Stimulated activated naive CD4-positive, alpha-beta T cell (primary cell): ENCODE data around the gene KCNQ1.

Source experiments
- DNase-seq, 6 experiments: peaks; one replicate each; lab custom pipeline; 2025; lab: John Stamatoyannopoulos, UW

Gene KCNQ1

DNA sequence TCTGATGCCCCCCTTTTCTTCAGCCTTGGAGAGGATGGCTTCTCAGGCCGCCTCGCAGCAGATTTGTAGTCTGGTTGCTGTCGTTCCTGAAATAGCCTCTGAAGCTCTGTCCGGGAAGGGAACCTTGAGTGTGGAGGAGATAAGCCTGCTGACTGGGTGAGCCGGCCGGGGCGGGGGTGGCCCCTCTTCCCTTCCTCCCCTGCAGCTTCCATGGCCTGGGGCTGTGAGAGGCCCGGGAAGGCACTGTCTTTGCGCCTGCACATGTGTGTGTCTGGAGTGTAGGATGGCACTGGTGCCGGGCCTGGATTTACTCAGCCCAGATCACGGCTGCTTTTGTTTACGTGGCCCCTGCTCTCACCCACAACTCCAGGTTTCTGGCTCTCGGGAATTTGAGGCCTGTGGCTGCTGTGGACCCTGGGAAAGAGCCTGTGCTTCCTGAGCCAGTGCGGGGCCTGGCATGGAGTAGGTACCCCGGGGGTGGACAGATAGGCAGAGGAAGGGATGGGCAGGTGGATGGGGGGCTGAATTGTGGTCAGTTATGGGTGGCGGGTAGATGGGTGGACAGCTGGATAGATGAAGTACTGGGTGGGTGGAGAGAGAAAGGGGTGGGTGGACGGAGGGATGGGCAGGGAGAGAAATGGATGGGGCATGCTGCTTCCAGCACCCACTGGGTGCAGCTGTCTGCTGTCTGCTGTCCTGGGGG is 16.6 kb downstream of the KCNQ1 start:
- no peak for DNase-seq

DNA sequence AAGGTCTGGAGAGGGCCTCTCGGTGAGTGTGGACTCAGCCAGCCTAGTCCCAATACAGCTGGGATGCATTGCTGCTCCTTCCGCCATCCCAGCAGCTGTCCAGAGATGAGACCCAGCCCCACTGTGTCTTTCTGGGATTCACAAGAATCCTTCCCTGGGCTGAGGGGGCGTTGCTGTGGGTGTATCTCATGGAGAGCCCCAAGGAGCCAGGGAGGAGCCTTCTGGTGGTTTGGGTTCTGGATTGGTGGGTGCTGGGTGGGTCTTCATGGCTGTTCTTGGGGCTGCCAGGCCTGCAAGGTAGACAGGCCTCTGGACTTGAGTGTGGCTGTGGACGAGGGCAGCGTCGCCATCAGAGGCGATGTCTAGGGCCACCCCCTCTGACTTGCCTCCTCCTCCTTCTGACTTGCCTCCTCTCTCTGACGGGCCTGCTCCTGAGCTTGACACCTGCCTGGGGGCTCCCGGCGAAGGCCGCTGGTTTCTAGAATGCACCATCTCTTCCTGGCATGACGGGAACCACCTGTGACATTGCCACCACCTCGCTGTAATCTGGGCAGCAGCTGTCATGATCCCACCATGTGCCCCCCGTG is 17.2 kb downstream of the KCNQ1 start:
- DNase-seq: no peak

DNA sequence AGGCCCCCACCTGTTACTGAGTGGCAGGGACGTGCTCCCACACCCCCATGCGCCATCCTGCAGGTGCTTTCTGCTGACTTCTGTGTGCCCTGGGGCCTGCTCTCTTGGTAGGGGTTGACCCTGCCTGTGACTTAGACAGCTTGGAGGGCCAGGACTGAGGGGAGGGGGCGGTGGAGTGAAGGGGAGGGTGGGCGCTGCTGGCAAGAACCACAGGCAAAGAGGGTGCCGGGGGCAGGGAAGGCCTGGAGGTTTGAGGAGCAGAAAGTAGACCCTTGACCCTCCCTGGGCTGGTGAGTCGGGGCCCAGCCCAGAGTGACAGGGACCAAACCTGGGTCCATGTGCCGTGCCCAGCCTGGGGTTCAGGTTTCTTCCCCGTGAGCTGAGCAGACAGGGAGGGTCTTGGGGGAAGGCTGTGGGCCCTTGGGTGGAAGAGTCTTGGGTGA is 17.8 kb downstream of the KCNQ1 start:
- DNase-seq: no peak

DNA sequence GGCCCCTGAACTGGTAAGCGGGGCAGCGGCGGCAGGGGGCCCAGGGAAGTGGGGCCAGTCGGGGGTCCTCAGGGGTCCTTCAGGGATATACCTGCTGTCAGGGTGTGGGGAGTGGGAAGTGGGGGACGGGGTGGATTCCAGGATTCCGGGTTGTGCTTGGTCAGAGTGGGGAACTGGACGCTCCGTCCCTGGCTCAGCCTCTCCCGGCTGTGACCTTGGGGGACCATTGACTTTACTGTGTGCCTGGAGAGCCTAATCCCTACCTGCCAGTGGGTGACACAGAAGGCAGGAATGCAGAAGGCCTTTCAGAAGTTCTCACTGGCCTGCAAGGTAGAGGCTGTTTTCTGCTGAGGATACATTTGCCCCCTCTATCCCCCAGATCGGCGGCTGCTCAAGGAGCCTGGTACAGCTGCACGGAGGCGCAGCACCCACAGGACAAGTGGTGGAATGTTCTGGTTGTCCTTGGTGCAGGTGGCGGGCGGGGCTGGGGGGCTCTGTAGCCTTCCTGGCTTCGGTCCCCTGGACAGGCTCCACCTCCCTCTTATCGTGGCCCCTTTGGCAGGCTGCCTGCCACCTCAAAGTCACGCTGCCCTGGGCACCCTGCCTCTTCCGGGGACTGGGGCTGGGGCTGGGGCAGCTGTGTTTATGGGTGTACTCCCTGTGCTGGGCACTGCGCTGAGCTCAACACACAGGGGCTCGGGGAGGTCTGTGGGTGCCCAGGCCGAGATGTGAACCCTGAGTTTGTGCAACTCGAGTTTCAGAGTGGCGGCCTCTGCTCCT is 18.4 kb downstream of the KCNQ1 start:
- no peak for DNase-seq

DNA sequence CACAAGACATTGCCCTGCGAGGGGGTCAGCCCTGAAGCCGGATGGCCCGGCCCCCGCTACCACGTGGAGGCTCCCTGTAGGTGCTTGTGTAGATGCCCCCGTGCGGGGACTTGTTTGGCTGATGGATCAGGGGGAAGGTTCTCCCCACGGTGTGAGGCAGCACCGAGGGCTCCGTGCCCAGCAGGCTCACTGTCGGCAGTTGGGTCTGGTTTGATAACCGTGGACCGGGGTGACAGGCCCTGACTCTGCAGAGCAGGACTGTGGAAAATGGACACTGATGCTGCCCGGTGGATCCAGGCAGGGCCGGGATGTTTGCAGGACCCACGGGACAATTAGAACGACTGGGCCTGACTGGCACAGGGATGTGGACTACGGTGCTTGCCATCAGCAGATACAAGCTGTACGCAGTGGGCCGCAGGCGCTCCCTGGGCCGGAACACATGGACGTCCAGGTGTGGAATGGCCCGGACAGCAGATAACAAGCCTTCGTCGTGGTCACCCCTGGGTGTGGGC is 19.0 kb downstream of the KCNQ1 start:
- no peak for DNase-seq

DNA sequence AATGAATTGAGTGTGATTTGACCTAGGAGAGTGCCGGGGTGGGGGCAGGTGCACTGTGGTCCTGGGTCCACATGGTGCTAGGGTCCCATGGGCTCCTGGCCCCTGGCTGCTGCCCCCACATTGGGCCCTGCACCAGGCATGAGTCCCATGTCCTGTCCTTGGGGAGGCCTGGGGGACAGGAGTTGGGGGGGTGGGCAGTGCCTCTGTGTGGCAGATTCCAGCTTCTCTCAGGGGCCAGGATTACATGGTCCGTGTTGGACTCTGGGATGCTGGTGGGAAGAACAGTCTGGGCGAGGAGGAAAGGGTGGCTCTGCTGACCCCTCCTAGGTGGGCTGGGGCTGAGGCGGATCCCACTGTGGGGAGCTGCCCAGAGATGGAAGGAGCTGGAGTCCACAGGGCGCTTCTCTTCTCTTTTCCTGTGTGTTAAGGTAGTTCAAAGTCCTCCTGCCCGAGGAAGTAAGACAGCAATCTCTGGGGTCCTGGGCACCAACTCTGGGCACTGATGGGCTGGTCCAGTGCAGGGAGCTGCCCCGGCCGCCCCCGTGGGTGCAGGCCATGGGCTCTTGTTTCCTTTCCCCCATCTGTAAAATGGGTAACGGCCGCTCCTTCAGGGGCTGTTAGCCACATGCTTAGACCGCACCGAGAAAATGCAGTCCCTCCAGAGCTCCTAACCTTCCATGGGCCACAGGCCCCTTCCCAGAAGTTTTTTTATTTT is 19.8 kb downstream of the KCNQ1 start:
- DNase-seq: no peak

DNA sequence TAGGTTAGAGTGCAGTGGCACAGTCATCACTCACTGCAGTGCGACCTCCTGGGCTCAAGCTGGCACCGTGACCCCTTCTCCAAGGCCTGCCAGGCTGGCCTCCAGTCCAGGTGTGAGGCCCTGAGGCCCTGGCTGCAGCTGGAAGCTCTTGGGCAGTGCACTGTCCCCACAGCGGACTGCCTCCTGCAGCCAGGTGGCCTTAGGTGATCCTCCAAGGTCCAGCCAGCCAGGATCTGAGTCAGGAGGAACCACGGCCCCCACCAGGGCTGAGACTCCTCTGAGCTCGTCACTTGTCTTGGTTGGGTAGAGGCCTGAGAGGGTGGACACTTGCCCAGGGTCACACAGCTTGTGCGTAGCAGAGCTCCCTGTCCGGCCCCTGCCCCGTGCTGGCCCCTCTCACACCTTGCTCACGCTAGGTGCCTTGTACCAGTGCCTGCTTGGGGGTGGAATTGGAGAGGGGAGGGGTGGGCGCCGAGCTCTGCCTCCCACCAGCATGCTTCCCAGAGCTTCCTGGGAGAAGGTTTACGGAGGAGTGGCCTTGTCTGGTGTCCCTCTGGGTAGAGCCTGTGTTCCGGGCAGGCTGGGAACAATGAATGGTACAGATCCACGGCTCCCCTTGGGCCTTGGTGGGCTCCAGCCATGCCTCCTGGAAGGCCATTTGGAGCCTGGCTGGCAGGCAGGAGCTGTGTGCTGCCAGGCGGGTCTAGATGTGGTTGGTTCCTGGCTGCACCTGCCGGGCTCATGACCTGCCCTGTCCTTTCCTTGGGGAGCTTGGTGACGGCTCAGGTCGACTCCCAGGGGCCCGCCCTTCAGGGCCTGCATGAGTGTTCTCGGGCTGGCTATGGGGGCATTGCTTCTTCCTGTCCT is 20.6 kb downstream of the KCNQ1 start:
- DNase-seq: no peak

DNA sequence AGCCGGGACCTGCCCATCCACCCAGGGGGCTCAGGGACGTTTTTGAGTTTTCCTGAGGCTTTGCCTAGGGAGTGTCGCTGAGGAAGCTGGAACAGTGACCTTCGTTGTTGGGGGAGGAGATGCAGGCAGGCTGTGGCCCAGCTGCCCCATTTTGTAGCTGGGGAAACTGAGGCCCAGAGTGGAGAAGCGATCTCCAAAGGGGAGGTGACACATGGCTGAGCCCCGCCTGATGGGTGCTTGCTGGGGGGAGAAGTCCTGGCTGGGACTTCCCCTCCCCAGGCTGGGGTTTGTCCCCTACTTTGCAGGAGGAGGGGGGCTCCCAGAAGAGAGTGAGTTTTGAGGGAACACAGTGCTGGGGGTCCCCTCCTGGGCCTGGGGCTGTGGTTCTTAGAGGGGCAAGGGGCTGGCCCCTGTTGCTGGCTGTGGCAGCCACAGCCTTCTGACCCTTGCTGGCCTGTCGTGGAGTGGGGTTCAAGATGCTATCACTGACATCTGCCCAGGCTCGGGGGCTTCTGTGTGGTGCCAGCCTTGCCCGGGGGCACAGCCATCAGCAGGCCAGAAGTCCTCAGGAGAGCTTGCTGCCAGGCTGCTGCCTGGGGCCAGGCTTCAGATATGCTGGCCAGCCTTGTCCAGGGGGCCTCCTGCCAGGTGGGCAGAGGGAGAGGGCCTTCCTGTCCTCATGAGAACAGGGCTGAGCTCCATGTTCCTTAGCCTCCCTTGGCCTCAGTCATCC is 21.4 kb downstream of the KCNQ1 start:
- no peak for DNase-seq

DNA sequence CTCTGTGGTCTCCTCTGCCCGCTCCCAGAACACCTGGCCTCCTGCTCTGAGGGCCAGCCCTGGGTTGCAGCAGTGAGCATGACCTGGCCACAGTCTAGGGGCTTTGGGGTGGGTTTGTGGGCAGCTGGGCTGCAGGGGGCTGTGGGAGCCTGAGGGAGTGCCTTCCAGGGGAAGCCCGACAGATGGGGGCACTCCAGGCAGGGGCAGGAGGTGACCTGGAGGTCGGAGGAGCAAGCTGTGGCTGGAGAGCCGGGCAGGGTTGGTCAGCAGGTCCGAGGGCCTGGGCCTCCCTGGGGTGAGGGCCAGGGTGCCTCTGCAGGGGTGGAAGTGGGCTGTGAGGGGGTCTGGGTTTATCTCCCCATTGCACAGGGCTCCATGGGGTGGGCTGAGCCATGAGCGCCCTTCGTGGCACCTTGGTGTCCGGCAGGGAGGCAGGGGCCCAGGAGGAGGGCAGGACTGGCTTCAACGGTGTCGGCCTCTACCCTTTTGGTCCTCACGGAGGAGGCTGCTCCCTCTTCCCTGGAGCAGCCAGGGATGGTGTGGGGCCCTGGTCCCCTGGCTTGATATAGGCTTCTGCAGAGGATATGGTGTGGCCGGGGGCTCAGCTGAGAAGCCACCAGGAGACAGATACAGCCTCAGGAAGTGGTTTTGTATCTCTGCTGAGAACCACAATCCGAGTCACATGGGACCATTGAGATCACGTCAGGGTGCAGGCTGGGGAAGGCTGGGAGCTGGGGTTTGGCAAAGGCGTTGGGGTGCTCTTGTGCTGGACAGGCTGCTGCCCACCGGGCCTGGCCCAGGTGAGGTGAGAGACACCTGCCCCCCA is 22.3 kb downstream of the KCNQ1 start:
- DNase-seq: peak in 4 of 6 experiments; percentile 17 to 74 (median 68)

DNA sequence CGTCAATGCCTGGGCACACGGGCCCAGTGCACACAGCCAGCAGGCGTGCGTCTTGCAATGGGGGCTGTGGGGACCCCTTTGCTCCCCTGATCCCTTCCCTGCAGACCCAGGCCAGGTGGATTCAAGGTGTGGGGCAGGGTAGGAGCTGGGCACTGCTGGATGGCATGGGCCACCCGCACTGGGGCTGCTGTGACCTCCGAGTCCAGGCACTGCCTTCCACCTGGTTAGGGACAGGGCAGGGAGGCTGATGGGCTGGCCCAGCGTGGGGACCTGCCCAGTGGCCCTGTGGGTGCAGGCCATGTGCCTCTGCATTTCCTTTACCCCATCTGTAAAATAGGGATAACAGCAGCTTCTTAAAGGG is 22.9 kb downstream of the KCNQ1 start:
- no peak for DNase-seq

DNA sequence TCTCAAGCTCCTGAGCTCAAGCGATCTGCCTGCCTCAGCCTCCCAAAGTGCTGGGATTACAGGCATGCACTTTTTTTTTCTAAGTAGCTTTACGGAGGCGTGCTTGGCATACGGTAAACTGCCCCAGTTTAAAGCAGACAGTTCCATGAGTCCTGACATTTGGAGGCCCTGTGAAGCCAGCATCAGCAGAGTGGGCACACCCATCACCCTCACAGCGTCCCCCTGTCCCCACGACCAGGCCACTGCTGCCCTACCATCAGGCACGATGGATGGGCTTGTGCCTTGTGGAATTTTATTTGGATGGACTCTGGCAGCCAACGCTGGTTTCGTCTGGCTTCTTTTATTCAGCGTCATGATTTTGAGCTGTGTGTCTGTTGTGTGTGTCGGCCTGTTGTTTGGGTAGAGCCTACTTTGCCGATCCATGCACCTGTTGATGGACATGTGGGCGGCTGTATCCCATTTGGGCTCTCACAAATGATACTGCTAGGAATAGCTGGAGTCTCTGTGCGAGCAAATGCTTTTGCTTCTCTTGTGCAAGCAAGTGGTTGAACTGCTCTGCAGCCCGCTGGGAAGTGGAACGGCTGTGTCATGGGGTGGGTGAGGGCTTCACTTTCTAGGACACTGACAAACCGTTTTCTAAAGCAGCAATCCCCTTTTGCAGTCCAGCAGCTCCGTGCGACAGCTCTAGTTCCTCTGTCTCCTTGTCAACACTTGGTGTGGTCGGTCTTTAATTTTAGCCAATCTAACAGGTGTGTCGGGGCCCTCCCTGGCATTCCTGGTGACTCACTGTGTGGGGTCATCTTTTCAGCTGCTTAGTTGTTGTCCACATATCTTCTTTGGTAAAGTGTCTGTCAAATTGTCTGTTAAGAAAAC is 23.8 kb downstream of the KCNQ1 start:
- no peak for DNase-seq

DNA sequence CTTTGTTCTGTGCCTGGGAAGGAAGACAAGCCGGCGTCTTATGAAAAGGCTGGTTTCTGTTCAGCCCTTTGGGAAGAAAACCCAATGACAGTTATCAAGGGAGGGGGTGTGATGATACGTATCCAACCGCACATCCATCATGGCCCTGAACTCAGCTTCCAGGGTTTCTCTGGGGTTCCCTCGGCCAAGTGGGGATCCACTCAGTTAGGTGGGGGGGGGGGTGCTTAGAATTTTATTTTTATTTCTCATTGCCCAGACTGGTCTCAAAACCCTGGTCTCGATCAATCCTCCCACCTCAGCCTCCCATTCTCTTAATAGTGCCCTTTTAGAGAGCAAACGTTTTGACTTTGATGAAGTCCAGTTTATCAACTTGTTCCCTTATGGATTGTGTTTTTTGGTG is 25.7 kb downstream of the KCNQ1 start:
- no peak for DNase-seq

DNA sequence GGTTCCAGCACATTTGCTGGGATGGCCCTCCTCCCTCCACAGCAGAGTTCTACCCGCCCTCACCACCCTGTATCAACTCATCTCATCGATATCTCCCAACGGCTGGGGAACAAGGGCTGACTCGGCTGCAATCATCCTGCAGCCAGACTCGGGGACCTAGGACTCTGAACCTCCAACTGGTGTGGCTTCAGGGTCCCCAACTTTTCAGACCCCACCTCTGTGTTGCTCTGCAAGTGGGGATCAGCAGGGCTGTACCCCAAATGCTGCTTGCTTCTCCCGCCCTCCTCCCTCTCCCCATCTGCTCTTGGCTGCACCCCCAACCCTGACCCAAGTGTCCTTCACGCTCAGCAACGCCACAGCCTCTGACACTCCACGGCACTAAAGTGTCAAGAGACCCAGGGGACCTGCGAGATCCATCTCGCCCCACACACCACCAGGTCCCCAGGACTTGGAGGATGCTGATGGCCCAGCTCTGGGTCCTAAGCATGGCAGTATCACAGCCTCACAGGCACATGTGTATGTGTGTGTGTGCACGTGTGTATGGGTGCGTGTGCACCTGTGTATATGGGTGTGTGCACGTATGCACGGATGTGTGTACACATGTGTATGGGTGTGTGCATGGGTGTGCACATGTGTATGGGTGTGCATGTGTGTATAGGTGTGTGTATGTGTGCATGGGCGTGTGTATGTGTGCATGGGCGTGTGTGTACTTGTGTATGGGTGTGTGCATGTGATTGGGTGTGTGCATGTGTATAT is 26.4 kb downstream of the KCNQ1 start:
- no peak for DNase-seq

DNA sequence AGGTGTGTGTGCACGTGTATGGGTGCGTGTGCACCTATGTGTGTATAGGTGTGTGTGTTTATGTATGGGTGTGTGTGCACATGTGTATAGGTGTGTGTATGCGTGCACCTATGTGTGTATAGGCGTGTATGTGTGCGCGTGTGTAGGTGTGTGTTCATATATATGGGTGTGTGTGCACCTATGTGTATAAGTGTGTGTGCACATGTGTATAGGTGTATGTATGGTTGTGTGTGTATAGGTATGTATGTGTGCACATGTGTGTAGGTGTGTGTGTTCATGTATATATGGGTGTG is 26.9 kb downstream of the KCNQ1 start:
- no peak for DNase-seq

DNA sequence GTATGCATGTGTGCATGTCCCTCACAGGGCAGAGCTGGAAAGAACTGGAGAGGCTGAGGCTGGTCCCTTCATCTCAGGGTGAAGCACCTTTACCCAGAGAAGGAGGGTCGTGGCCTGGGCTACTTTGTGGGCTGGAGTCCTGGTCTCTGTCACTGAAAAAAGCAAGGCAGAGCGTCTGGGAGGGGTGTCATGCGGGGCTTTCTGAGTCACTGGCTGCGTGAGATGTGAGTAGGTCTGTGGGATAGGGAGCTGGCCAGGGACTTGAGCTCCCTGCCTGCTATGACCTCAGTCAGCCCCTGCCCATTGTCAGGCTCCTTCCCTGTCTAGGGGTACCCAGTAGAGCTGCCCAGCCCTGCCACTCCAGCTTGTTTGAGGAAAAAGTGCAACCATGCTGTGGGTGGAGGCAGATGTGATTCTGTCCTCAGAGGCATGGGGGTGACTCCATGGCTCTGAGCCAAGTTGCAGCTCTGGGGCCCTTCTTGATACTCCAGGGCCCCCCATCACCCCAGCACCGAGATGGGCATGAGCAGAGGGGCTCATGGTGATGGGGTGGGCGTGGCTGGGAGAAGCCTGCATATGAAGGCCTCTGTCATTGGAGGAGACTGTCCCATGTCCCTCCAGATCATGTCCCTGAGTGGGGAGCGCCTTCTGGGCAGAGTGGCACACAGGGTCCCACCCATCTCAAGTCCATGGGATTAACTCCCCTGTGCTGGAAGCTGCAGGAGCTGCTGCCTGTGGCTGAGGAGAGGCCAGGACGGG is 27.8 kb downstream of the KCNQ1 start:
- DNase-seq: no peak

DNA sequence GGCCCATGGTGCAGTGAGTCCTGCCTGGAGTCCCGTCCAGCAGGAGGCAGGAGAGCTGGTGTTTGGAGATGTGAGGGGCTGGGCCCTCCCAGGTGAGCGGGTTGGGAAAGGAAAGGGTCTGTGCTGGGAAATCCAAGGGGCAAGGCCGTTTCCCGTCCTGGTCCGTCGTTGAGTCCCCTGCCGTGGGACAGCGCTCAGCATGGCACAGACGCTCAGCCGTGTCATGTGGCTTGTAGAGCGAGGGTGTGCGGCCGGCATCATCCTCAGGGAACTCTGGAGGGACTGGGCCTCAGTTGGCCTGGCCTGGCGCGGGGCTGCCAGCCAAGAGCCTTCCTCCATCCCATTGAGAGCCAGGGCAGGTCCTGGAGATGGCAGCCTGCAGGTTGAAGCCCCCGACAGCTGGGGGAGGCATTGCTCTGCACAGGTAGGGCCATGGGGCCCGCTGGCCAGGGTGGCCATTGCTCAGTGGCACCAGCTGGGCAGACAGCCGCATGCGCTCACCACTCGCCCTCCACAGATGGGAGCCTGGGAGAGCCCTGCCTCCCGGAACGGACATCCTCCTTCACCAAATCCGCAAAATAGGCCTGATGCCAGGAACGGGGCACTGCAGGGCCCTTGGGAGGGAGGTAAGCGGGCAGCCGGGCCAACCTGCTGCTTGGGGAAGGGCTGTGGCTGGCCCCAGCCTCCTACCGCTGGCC is 28.7 kb downstream of the KCNQ1 start:
- DNase-seq: no peak
